Adrenal gland (tissue), 12 donors: Measurements from ENCODE around the gene CCDC187. TPM values are rescaled to one million over a fixed set of nuclear protein-coding genes. Genes with fewer than 3 reads are reported as not detected.
"Not testable (repeated sequence)": the region's sequence is repeated elsewhere in the genome, so short reads cannot be mapped to it uniquely, and the experiment has no call there.

ENCODE experiments used
- DNase-seq, 7 donors: peaks; one replicate each; pipeline ENCODE4 v3.0.0-alpha.2; 2019 to 2020
- H3K27ac ChIP-seq, 5 donors: fragments of 200-600 bp; sonication (generic) in 4 of 5; 1 replicate in 3 of 5; 2 replicates in 2 of 5; pipeline versions ENCODE4 v1.5.1 to v1.8.0; 2016 to 2020; ENCODE audit warnings: mild to moderate bottlenecking in 1 of 5
- H3K27me3 ChIP-seq: fragments of 200-600 bp; 2 replicates; pipeline ENCODE4 v1.8.0; 2021
- H3K36me3 ChIP-seq, 2 donors: fragments of 200-600 bp; replicated peaks in 1 of 2; 1 replicate in 1 of 2; 2 replicates in 1 of 2; pipeline versions ENCODE4 v1.5.1 to v1.8.0; 2018 to 2022
- H3K4me1 ChIP-seq, 2 donors: fragments of 200-600 bp; replicated peaks in 1 of 2; 1 replicate in 1 of 2; 2 replicates in 1 of 2; pipeline versions ENCODE4 v1.5.1 to v1.8.0; 2018 to 2021
- H3K4me3 ChIP-seq, 4 donors: fragments of 200-600 bp; sonication (generic) in 3 of 4; one replicate each; pipeline ENCODE4 v1.5.1; 2016 to 2018
- H3K9me3 ChIP-seq, 3 donors: fragments of 200-600 bp; sonication (generic) in 1 of 3; replicated peaks in 1 of 3; 1 replicate in 2 of 3; 2 replicates in 1 of 3; pipeline versions ENCODE4 v1.5.1 to v1.8.0; 2016 to 2021
- POLR2A ChIP-seq, 2 donors: fragments of 450-650 bp; IDR thresholded peaks; one replicate each; pipeline ENCODE4 v1.6.1; 2017; ENCODE audit warnings: antibody characterized with exemption in 2 of 2, mild to moderate bottlenecking in 2 of 2, moderate library complexity in 1 of 2
- WGBS, 4 donors: extraction: QIAGEN DNeasy Blood & Tissue Kit in 2 of 4; methylation state at CpG; one replicate each; pipeline versions ENCODE4 v1.1.5 to v1.1.7; 2013 to 2017; 5-methylcytosine and 5-hydroxymethylcytosine counted together
- intact Hi-C, 2 donors: fragments of 100-400 bp; cut with DNase I; formaldehyde crosslinking; loops; one replicate each; pipeline versions ENCODE4 v1.14.1 to v1.15.0; 2022 to 2023
- polyA plus RNA-seq, 3 donors: library from polyadenylated mRNA; stranded (reverse); fragments of 200-250 nt in 2 of 3; fragments of 350-450 nt in 1 of 3; fragmentation: Illumina TruSeq in 1 of 3; extraction: RNeasy Lipid Tissue Mini Kit (QIAGEN cat#74804) in 1 of 3; gene quantifications; one replicate each; pipeline ENCODE4 v1.2.3, GENCODE V29; 2013 to 2014
- total RNA-seq, 9 donors: library from RNA; depleted of rRNA in 4 of 9; stranded (reverse); fragments of >200 nt in 4 of 9; fragments of 120-200 nt in 1 of 9; fragmentation: NEBNext Ultra II Directional in 1 of 9; extraction: Animal tissue kit (Norgen Biotek cat#: 25700) in 1 of 9; gene quantifications; one replicate each; pipeline versions ENCODE4 v1.1.0 to v1.2.4, GENCODE V29; 2013 to 2023
- TF ChIP-seq, protein P1 (sequence below), 6 experiments: fragments of 450-650 bp in 4 of 6; fragments of 200-600 bp in 2 of 6; sonication (generic) in 1 of 6; IDR thresholded peaks; 1 replicate in 5 of 6; 2 replicates in 1 of 6; pipeline versions ENCODE4 v1.5.1 to v1.8.0; 2016 to 2021; ENCODE audit warnings: antibody characterized with exemption in 6 of 6, mild to moderate bottlenecking in 2 of 6, moderate library complexity in 1 of 6
- donor health status: healthy with polysubstance abuse.
- donor health status: Bipolar disorder and iron deficiency.
- donor health status: DM: yes; HTN: yes; CAD: no.
- donor health status: DM: no; HTN: no; CAD: no.
- donor health status: DM: no; HTN: no; CAD: no.
- donor health status: DM: yes; HTN: yes; CAD: no.

The CCDC187 gene
- total and polyA plus RNA-seq, 12 donors = under 0.01 to 0.44 (median 0.08) TPM; not detected in 1

GRCh38 chr9:136267261-136268111 is 36.4 kb downstream of the CCDC187 start:
- peak overlapping the region in 1 of 5 donors; percentile 6 for H3K27ac ChIP-seq
- H3K36me3 ChIP-seq = no peaks in the 10 kb centered on the region
- TF ChIP-seq, protein P1, sequence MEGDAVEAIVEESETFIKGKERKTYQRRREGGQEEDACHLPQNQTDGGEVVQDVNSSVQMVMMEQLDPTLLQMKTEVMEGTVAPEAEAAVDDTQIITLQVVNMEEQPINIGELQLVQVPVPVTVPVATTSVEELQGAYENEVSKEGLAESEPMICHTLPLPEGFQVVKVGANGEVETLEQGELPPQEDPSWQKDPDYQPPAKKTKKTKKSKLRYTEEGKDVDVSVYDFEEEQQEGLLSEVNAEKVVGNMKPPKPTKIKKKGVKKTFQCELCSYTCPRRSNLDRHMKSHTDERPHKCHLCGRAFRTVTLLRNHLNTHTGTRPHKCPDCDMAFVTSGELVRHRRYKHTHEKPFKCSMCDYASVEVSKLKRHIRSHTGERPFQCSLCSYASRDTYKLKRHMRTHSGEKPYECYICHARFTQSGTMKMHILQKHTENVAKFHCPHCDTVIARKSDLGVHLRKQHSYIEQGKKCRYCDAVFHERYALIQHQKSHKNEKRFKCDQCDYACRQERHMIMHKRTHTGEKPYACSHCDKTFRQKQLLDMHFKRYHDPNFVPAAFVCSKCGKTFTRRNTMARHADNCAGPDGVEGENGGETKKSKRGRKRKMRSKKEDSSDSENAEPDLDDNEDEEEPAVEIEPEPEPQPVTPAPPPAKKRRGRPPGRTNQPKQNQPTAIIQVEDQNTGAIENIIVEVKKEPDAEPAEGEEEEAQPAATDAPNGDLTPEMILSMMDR (IDR thresholded peaks at IDR 0.05) = peak in 4 of 6 experiments; percentile 21 to 28 (median 26)
- TF ChIP-seq POLR2A (IDR thresholded peaks at IDR 0.05) = peak; percentile 13 to 54
- H3K4me1 ChIP-seq = peaks cover 0 to 4% of the 10 kb centered on the region in 2 donors
- WGBS, 4 donors = 1 to 27% (median 13%) methylated on average over 30 to 60 of the region's 60 CpGs
- no peaks in the 10 kb centered on the region for H3K9me3 ChIP-seq
- H3K27me3 ChIP-seq = no peaks in the 10 kb centered on the region
- DNase-seq = peak; percentile 86 to 92 (median 89)
- intact Hi-C loops = loop anchor here in 1 of 2 donors (5.0 kb wide), 1 partner anchor 95 kb away; no protein-coding TSS in a partner anchor
- H3K4me3 ChIP-seq = peak overlapping the region in 2 of 4 donors; percentile 27 to 46

GRCh38 chr9:136266641-136267040 is 37.3 kb downstream of the CCDC187 start:
- Histone ChIP-seq H3K4me3 (peak overlapping the region in 1 of 4 donors; percentile 46), H3K27ac (peak overlapping the region in 1 of 5 donors; percentile 6)
- not testable (repeated sequence) for DNase-seq, H3K4me1 ChIP-seq, H3K36me3 ChIP-seq, H3K9me3 ChIP-seq, H3K27me3 ChIP-seq
- intact Hi-C loops = loop anchor here in 1 of 2 donors (5.0 kb wide), 1 partner anchor 94 kb away; no protein-coding TSS in a partner anchor
- WGBS, 4 donors = 86 to 94% (median 91%) methylated on average over 18 of the region's 18 CpGs

DNA sequence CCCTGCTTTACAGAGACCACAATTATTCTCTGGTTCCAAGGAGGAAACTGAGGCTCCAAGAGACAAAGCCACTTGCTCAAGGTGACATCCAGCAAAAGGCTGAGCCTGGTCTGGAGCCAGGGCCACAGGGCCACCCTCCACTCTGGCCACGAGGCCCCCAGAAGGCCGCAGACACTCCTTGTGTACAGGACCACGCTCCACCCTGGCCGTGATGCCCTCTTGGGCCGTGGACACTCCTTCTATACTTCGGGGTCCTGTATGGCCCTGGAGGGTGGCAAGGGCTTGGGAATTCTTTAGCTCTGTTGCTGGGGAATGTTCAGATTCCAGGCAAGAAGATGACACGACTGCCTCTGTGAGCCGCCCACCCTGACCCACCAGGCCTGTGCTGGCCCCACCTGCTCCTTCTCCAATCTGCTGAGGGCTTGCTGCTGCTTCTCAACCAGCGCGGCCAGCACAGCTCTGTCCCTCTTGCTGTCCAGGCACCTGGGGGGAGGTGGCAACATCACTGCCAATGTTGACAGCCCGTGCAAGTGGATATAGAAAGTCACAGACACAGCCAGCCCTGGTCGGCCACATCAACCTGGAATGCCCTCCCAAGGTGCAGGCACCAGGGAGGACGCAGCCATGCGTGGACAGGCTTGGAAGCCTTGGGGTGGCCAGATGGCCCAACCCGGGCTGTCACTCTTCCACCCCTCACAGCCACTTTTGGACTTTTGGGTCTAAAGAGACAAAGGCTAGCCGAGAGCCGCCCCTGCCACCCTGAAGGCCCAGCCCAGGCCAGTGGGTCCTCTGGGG is 38.1 kb downstream of the CCDC187 start:
- peaks cover 0 to 4% of the 10 kb centered on the region in 2 donors for H3K4me1 ChIP-seq
- no peak overlapping the region for H3K4me3 ChIP-seq
- H3K9me3 ChIP-seq = no peaks in the 10 kb centered on the region
- H3K27ac ChIP-seq = no peak overlapping the region
- DNase-seq = no peak
- no peaks in the 10 kb centered on the region for H3K36me3 ChIP-seq
- no peak for TF ChIP-seq POLR2A (IDR thresholded peaks at IDR 0.05)
- TF ChIP-seq, protein P1 (IDR thresholded peaks at IDR 0.05) = no peak
- intact Hi-C loops = loop anchor here in 1 of 2 donors (5.0 kb wide), 1 partner anchor 93 kb away; no protein-coding TSS in a partner anchor
- WGBS, 4 donors = 84 to 94% (median 90%) methylated on average over 6 to 17 of the region's 17 CpGs
- no peaks in the 10 kb centered on the region for H3K27me3 ChIP-seq

GRCh38 chr9:136264441-136265405 is 39.2 kb downstream of the CCDC187 start:
- intact Hi-C loops = loop anchor here in 1 of 2 donors (5.0 kb wide), 1 partner anchor 92 kb away; no protein-coding TSS in a partner anchor
- H3K27me3 ChIP-seq = no peaks in the 10 kb centered on the region
- no peaks in the 10 kb centered on the region for H3K36me3 ChIP-seq
- no peak for TF ChIP-seq POLR2A (IDR thresholded peaks at IDR 0.05)
- TF ChIP-seq, protein P1 (IDR thresholded peaks at IDR 0.05) = no peak
- H3K4me1 ChIP-seq = peaks cover 0 to 4% of the 10 kb centered on the region in 2 donors
- H3K9me3 ChIP-seq = no peaks in the 10 kb centered on the region
- H3K27ac ChIP-seq = no peak overlapping the region
- no peak overlapping the region for H3K4me3 ChIP-seq
- DNase-seq = no peak
- 84 to 88% (median 85%) methylated on average over 16 to 24 of the region's 24 CpGs for WGBS, 4 donors
